Measurements from ENCODE around the gene LRP11. TPM values are rescaled to one million over a fixed set of nuclear protein-coding genes. Genes with fewer than 3 reads are reported as not detected.
A peak's percentile ranks its signal among the peaks of the same experiment; 100 is the strongest.

LRP11 gene
- total and polyA plus RNA-seq, 2 of the 13 experiments (the other 11 are each of a cell fraction or from before 2014, with no cell fraction given): 32.4 to 48.9 TPM

- TF ChIP-seq ZXDC (CRISPR knock-in tag; IDR thresholded peaks at IDR 0.05) (peak; percentile 81; the same call in 1 of the 2 replicates), SP140L (CRISPR knock-in tag; IDR thresholded peaks at IDR 0.05; ENCODE audit: borderline replicate concordance) (no peak), NFIC (IDR thresholded peaks at IDR 0.05; ENCODE audit: low read length) (no peak), ZNF510 (CRISPR knock-in tag; IDR thresholded peaks at IDR 0.05; ENCODE audit: low read depth) (no peak), ZNF337 (CRISPR knock-in tag; IDR thresholded peaks at IDR 0.05; ENCODE audit: borderline replicate concordance, low read depth) (peak; percentile 7; the same call in 1 of the 2 replicates), ADNP (CRISPR knock-in tag; IDR thresholded peaks at IDR 0.05) (no peak), KLF11 (CRISPR knock-in tag; IDR thresholded peaks at IDR 0.05) (no peak), GMEB2 (CRISPR knock-in tag; IDR thresholded peaks at IDR 0.05; ENCODE audit: low read depth) (no peak), SIN3B (IDR thresholded peaks at IDR 0.05; ENCODE audit: low read length) (0 out of 2 replicates have a peak, but pooled peaks have one; percentile 59), TOPORS (CRISPR knock-in tag; IDR thresholded peaks at IDR 0.05) (no peak; the same call in 1 of the 2 replicates), ZNF276 (CRISPR knock-in tag; IDR thresholded peaks at IDR 0.05; ENCODE audit: low read depth) (peak; percentile 68; the same call in 1 of the 2 replicates), ZNF652 (CRISPR knock-in tag; IDR thresholded peaks at IDR 0.05; ENCODE audit: borderline replicate concordance, low read depth) (no peak), ATRX (CRISPR knock-in tag; IDR thresholded peaks at IDR 0.05; ENCODE audit: borderline replicate concordance) (no peak), SRF (IDR thresholded peaks at IDR 0.05; ENCODE audit: low read depth, low read length) (no peak), BRCA1 (CRISPR knock-in tag; IDR thresholded peaks at IDR 0.05) (no peak), ZNF512B (CRISPR knock-in tag; IDR thresholded peaks at IDR 0.05; ENCODE audit: borderline replicate concordance) (no peak), ZNF660 (CRISPR knock-in tag; IDR thresholded peaks at IDR 0.05; ENCODE audit: borderline replicate concordance, low read depth) (no peak), ZMYM3 (CRISPR knock-in tag; IDR thresholded peaks at IDR 0.05) (no peak), ZNF275 (CRISPR knock-in tag; IDR thresholded peaks at IDR 0.05; ENCODE audit: borderline replicate concordance) (peak; percentile 39; the same call in 1 of the 2 replicates)
Observed at GRCh38 chr6:149863698-149864577, at the start of gene LRP11 (continued).
